CD4-positive, alpha-beta T cell treated with Interleukin-4 for 4 hours (primary cell): ENCODE measurements around the gene ZNF728.
"Not testable (repeated sequence)": the region's sequence is repeated elsewhere in the genome, so short reads cannot be mapped to it uniquely, and the experiment has no call there.

Experiments used
- DNase-seq: peaks from one replicate; pipeline ENCODE4 v3.0.0-alpha.2; 2020

ZNF728 gene

GRCh38 chr19:23002690-23003422, at the start of gene ZNF728:
ZNF728 (minus strand) TSS chr19:23003176; CDS start chr19:23003030, 146 bp downstream.
- DNase-seq, result no peak

GRCh38 chr19:23052349-23052748, 49.4 kb upstream of the ZNF728 start:
- no peak for DNase-seq

- no peak for DNase-seq
Measured at GRCh38 chr19:23049256-23049655, 46.3 kb upstream of the ZNF728 start.

- no peak for DNase-seq
Measured at GRCh38 chr19:23046743-23047142, 43.8 kb upstream of the ZNF728 start.

GRCh38 chr19:23033721-23034120, 30.7 kb upstream of the ZNF728 start:
- no peak for DNase-seq

GRCh38 chr19:23015660-23016059, 12.7 kb upstream of the ZNF728 start:
- DNase-seq, result no peak

GRCh38 chr19:22994957-22995356, 8.0 kb downstream of the ZNF728 start:
- not testable (repeated sequence) for DNase-seq

GRCh38 chr19:22976248-22976647, 26.7 kb downstream of the ZNF728 start:
- DNase-seq, result no peak

- not testable (repeated sequence) for DNase-seq
Measured at GRCh38 chr19:22975546-22976136, 27.3 kb downstream of the ZNF728 start.

- no peak for DNase-seq
Measured at GRCh38 chr19:22945560-22945959, 57.4 kb downstream of the ZNF728 start.

GRCh38 chr19:22935151-22935550, 67.8 kb downstream of the ZNF728 start:
- DNase-seq, result no peak

- DNase-seq, result not testable (repeated sequence)
Measured at GRCh38 chr19:22927576-22927975, 75.4 kb downstream of the ZNF728 start.

GRCh38 chr19:22925181-22925580, 77.8 kb downstream of the ZNF728 start:
- DNase-seq, result not testable (repeated sequence)
